ENCODE data around the gene CSRNP3.
"Not testable (repeated sequence)": the region's sequence is repeated elsewhere in the genome, so short reads cannot be mapped to it uniquely, and the experiment has no call there.

CSRNP3 gene

GRCh38 chr2:165630236-165630635 is 160.7 kb downstream of the CSRNP3 start:
- FAIRE-seq = no peak

GRCh38 chr2:165631089-165631488 is 161.6 kb downstream of the CSRNP3 start:
- no peak for FAIRE-seq
- no peak for DNase-seq (ENCODE audit: insufficient read length, low spot score)

More at GRCh38 chr2:165630236-165630635, 160.7 kb downstream of the CSRNP3 start:
- no peak for DNase-seq (ENCODE audit: insufficient read length, low spot score)

- FAIRE-seq = no peak
Measured at GRCh38 chr2:165632594-165632993, 163.1 kb downstream of the CSRNP3 start.

GRCh38 chr2:165633431-165633830 is 163.9 kb downstream of the CSRNP3 start:
- FAIRE-seq (no peak), DNase-seq (ENCODE audit: insufficient read length, low spot score) (no peak)

More at GRCh38 chr2:165632594-165632993, 163.1 kb downstream of the CSRNP3 start:
- no peak for DNase-seq (ENCODE audit: insufficient read length, low spot score)

- DNase-seq (ENCODE audit: insufficient read length, low spot score) = no peak
Measured at GRCh38 chr2:165634282-165634681, 164.8 kb downstream of the CSRNP3 start.

GRCh38 chr2:165634855-165635254 is 165.4 kb downstream of the CSRNP3 start:
- no peak for DNase-seq (ENCODE audit: insufficient read length, low spot score)
- FAIRE-seq = no peak

More at GRCh38 chr2:165634282-165634681, 164.8 kb downstream of the CSRNP3 start:
- FAIRE-seq = no peak

- FAIRE-seq (no peak), DNase-seq (ENCODE audit: insufficient read length, low spot score) (no peak)
Measured at GRCh38 chr2:165635532-165635931, 166.0 kb downstream of the CSRNP3 start.

- FAIRE-seq = no peak
- DNase-seq (ENCODE audit: insufficient read length, low spot score) = no peak
Measured at GRCh38 chr2:165636959-165637358, 167.5 kb downstream of the CSRNP3 start.

GRCh38 chr2:165637396-165637795 is 167.9 kb downstream of the CSRNP3 start:
- DNase-seq (ENCODE audit: insufficient read length, low spot score) (no peak), FAIRE-seq (no peak)

GRCh38 chr2:165639504-165639903 is 170.0 kb downstream of the CSRNP3 start:
- DNase-seq (ENCODE audit: insufficient read length, low spot score) = no peak
- no peak for FAIRE-seq

- FAIRE-seq = no peak
Measured at GRCh38 chr2:165640247-165640929, 170.9 kb downstream of the CSRNP3 start.

GRCh38 chr2:165645930-165646831 is 176.7 kb downstream of the CSRNP3 start:
- DNase-seq (ENCODE audit: insufficient read length, low spot score) = no peak
- FAIRE-seq = no peak

More at GRCh38 chr2:165640247-165640929, 170.9 kb downstream of the CSRNP3 start:
- no peak for DNase-seq (ENCODE audit: insufficient read length, low spot score)

- no peak for FAIRE-seq
- DNase-seq (ENCODE audit: insufficient read length, low spot score) = no peak
Measured at GRCh38 chr2:165647409-165647808, 177.9 kb downstream of the CSRNP3 start.

- FAIRE-seq = no peak
- no peak for DNase-seq (ENCODE audit: insufficient read length, low spot score)
Measured at GRCh38 chr2:165648801-165649200, 179.3 kb downstream of the CSRNP3 start.

- no peak for DNase-seq (ENCODE audit: insufficient read length, low spot score)
- FAIRE-seq = no peak
Measured at GRCh38 chr2:165651233-165651632, 181.7 kb downstream of the CSRNP3 start.

- FAIRE-seq (no peak), DNase-seq (ENCODE audit: insufficient read length, low spot score) (no peak)
Measured at GRCh38 chr2:165655661-165656060, 186.2 kb downstream of the CSRNP3 start.

- DNase-seq (ENCODE audit: insufficient read length, low spot score) (no peak), FAIRE-seq (no peak)
Measured at GRCh38 chr2:165660361-165660760, 190.9 kb downstream of the CSRNP3 start.

GRCh38 chr2:165662720-165663119 is 193.2 kb downstream of the CSRNP3 start:
- DNase-seq (ENCODE audit: insufficient read length, low spot score) = no peak
- FAIRE-seq = no peak

- DNase-seq (ENCODE audit: insufficient read length, low spot score) (no peak), FAIRE-seq (no peak)
Measured at GRCh38 chr2:165665614-165666013, 196.1 kb downstream of the CSRNP3 start.

- DNase-seq (ENCODE audit: insufficient read length, low spot score); FAIRE-seq: not testable (repeated sequence)
Measured at GRCh38 chr2:165666073-165666472, 196.6 kb downstream of the CSRNP3 start.

GRCh38 chr2:165666605-165667004 is 197.1 kb downstream of the CSRNP3 start:
- FAIRE-seq (no peak), DNase-seq (ENCODE audit: insufficient read length, low spot score) (no peak)

GRCh38 chr2:165667375-165667774 is 197.9 kb downstream of the CSRNP3 start:
- DNase-seq (ENCODE audit: insufficient read length, low spot score) (no peak), FAIRE-seq (no peak)
